DND-41 (cell line): ENCODE data around the gene KIAA1671.

Source experiments
- ATAC-seq: fragments of 200-7000 bp; cut with Tn5 transposase; 3 replicates; pipeline ENCODE4 v1.9.1; 2021; ENCODE audit warnings: low read depth; ENCODE audit not compliant: insufficient read depth
- DNase-seq: peaks from one replicate; pipeline ENCODE4 v3.0.0-alpha.2; 2020
- H2AFZ ChIP-seq: 2 replicates; pipeline ENCODE4 v1.6.0; 2012; ENCODE audit warnings: low read depth, low read length
- H3K27ac ChIP-seq: 2 replicates; pipeline ENCODE4 v1.5.1; 2012; ENCODE audit warnings: low read length, inconsistent platforms
- H3K27me3 ChIP-seq: fragments of 200-600 bp; sonication (generic); 2 replicates; pipeline ENCODE4 v1.6.0; 2012; ENCODE audit warnings: low read length, mild to moderate bottlenecking, inconsistent platforms; ENCODE audit not compliant: insufficient read depth, poor library complexity
- H3K36me3 ChIP-seq: 2 replicates; pipeline ENCODE4 v1.5.1; 2012; ENCODE audit warnings: low read length, inconsistent platforms; ENCODE audit not compliant: insufficient read depth
- H3K4me1 ChIP-seq: 2 replicates; pipeline ENCODE4 v1.5.1; 2012; ENCODE audit warnings: mild to moderate bottlenecking, low read length; ENCODE audit not compliant: insufficient read depth
- H3K4me2 ChIP-seq: 2 replicates; pipeline ENCODE4 v1.6.0; 2012; ENCODE audit warnings: mild to moderate bottlenecking, moderate library complexity, low read length, inconsistent platforms; ENCODE audit not compliant: insufficient read depth
- H3K4me3 ChIP-seq, 2 experiments: fragments of 200-600 bp in 1 of 2; shearing (Covaris generic) in 1 of 2; 2 replicates each; pipeline ENCODE4 v1.5.1; 2012 to 2016; ENCODE audit warnings: inconsistent platforms in 2 of 2, low read length in 2 of 2, mild to moderate bottlenecking in 2 of 2, low read depth in 1 of 2, moderate library complexity in 1 of 2
- H3K79me2 ChIP-seq: 2 replicates; pipeline ENCODE4 v1.6.0; 2012; ENCODE audit warnings: low read length, inconsistent platforms; ENCODE audit not compliant: insufficient read depth
- H3K9ac ChIP-seq: 2 replicates; pipeline ENCODE4 v1.6.0; 2012; ENCODE audit warnings: low read depth, mild to moderate bottlenecking, inconsistent platforms, low read length, moderate library complexity
- H3K9me3 ChIP-seq: 2 replicates; pipeline ENCODE4 v1.5.1; 2012; ENCODE audit warnings: low read length, moderate library complexity, mild to moderate bottlenecking, inconsistent platforms; ENCODE audit not compliant: insufficient read depth, severe bottlenecking
- H4K20me1 ChIP-seq: 2 replicates; pipeline ENCODE4 v1.6.0; 2012; ENCODE audit warnings: low read length; ENCODE audit not compliant: insufficient read depth
- CTCF ChIP-seq: IDR thresholded peaks from 2 replicates; pipeline ENCODE4 v1.5.1; 2012; ENCODE audit warnings: borderline replicate concordance, low read length, moderate library complexity, mild to moderate bottlenecking; ENCODE audit not compliant: poor library complexity, severe bottlenecking; ENCODE audit errors: extremely low read depth
- EZH2 ChIP-seq: IDR thresholded peaks from 3 replicates; pipeline ENCODE4 v1.6.1; 2012; ENCODE audit warnings: borderline replicate concordance, low read depth, mild to moderate bottlenecking, moderate library complexity, low read length, inconsistent platforms; ENCODE audit not compliant: severe bottlenecking

The KIAA1671 gene

GRCh38 chr22:25077056-25077455 lies 124.5 kb downstream of the KIAA1671 start:
- no peak overlapping the region for H3K4me2 ChIP-seq
- no peak for TF ChIP-seq EZH2
- no peak for TF ChIP-seq CTCF

GRCh38 chr22:25077964-25078363 lies 125.4 kb downstream of the KIAA1671 start:
- TF ChIP-seq EZH2 = no peak
- no peak for TF ChIP-seq CTCF
- Histone ChIP-seq H3K27ac (no peak overlapping the region), H3K36me3 (no peaks in the 10 kb centered on the region), H3K9ac (no peak overlapping the region), H3K4me2 (no peak overlapping the region), H3K27me3 (no peaks in the 10 kb centered on the region), H3K4me1 (no peaks in the 10 kb centered on the region), H3K9me3 (no peaks in the 10 kb centered on the region), H4K20me1 (no peaks in the 10 kb centered on the region), H2AFZ (no peak overlapping the region), H3K79me2 (no peaks in the 10 kb centered on the region), H3K4me3 (no peak overlapping the region)
- ATAC-seq = no peak
- no peak for DNase-seq

More at GRCh38 chr22:25077056-25077455, 124.5 kb downstream of the KIAA1671 start:
- no peak overlapping the region for H3K27ac ChIP-seq
- no peak overlapping the region for H3K9ac ChIP-seq
- DNase-seq (no peak), ATAC-seq (no peak)
- no peaks in the 10 kb centered on the region for H3K79me2 ChIP-seq
- no peaks in the 10 kb centered on the region for H3K4me1 ChIP-seq
- no peak overlapping the region for H2AFZ ChIP-seq
- peaks cover 4% of the 10 kb centered on the region for H3K27me3 ChIP-seq
- no peak overlapping the region for H3K4me3 ChIP-seq
- H3K36me3 ChIP-seq = no peaks in the 10 kb centered on the region
- no peaks in the 10 kb centered on the region for H4K20me1 ChIP-seq
- no peaks in the 10 kb centered on the region for H3K9me3 ChIP-seq

- TF ChIP-seq CTCF = no peak
- TF ChIP-seq EZH2 = no peak
- DNase-seq (no peak), ATAC-seq (no peak)
- no peak overlapping the region for H3K4me2 ChIP-seq
- H3K4me3 ChIP-seq = no peak overlapping the region
- H2AFZ ChIP-seq = no peak overlapping the region
- H4K20me1 ChIP-seq = no peaks in the 10 kb centered on the region
- no peaks in the 10 kb centered on the region for H3K27me3 ChIP-seq
- no peak overlapping the region for H3K27ac ChIP-seq
- H3K36me3 ChIP-seq = no peaks in the 10 kb centered on the region
- H3K9ac ChIP-seq = no peak overlapping the region
- H3K4me1 ChIP-seq = no peaks in the 10 kb centered on the region
- H3K79me2 ChIP-seq = no peaks in the 10 kb centered on the region
- H3K9me3 ChIP-seq = no peaks in the 10 kb centered on the region
Measured at GRCh38 chr22:25078591-25078990, 126.1 kb downstream of the KIAA1671 start.

- H3K9me3 ChIP-seq = no peaks in the 10 kb centered on the region
- no peak overlapping the region for H3K4me3 ChIP-seq
- H4K20me1 ChIP-seq = no peaks in the 10 kb centered on the region
- H2AFZ ChIP-seq = no peak overlapping the region
- H3K4me1 ChIP-seq = no peaks in the 10 kb centered on the region
- H3K9ac ChIP-seq = no peak overlapping the region
- no peak overlapping the region for H3K27ac ChIP-seq
- TF ChIP-seq CTCF = no peak
- ATAC-seq (no peak), DNase-seq (no peak)
- H3K4me2 ChIP-seq = no peak overlapping the region
- H3K79me2 ChIP-seq = no peaks in the 10 kb centered on the region
- H3K36me3 ChIP-seq = no peaks in the 10 kb centered on the region
- H3K27me3 ChIP-seq = no peaks in the 10 kb centered on the region
Measured at GRCh38 chr22:25080855-25081254, 128.3 kb downstream of the KIAA1671 start.
